ENCODE data around the gene BDH1. TPM values are rescaled to one million over a fixed set of nuclear protein-coding genes. Genes with fewer than 3 reads are reported as not detected.
A peak's percentile ranks its signal among the peaks of the same experiment; 100 is the strongest.

BDH1 gene
- total RNA-seq, 1 donor from 2014 or later, result 1.5 TPM

GRCh38 chr3:197550489-197550888, 5.3 kb downstream of the BDH1 start:
- Mint-ChIP-seq H3K27me3 (ENCODE audit: low read depth, unreplicated experiment) (peaks cover 16% of the 10 kb centered on the region), H3K4me3 (ENCODE audit: unreplicated experiment) (no peak overlapping the region)
- no peak for FAIRE-seq

GRCh38 chr3:197549261-197549885, 6.4 kb downstream of the BDH1 start:
- Histone ChIP-seq H3K27ac (ENCODE audit: low read depth, low read length) (no peak overlapping the region), H3K79me2 (ENCODE audit: insufficient read depth, low read length) (no peaks in the 10 kb centered on the region), H2AFZ (ENCODE audit: low read depth, low read length) (no peak overlapping the region), H3K9me3 (ENCODE audit: insufficient read depth, low read depth, low read length) (no peaks in the 10 kb centered on the region), H3K27me3 (ENCODE audit: insufficient read depth, low read length) (no peaks in the 10 kb centered on the region), H3K4me2 (ENCODE audit: low read length) (no peak overlapping the region), H3K36me3 (ENCODE audit: insufficient read depth, low read length) (no peaks in the 10 kb centered on the region), H3K4me3 (ENCODE audit: insufficient read depth, low read depth, low read length) (no peak overlapping the region), H3K9ac (ENCODE audit: low read length) (no peak overlapping the region), H4K20me1 (ENCODE audit: insufficient read depth, low read length) (no peaks in the 10 kb centered on the region), H3K4me1 (ENCODE audit: insufficient read depth, low read length) (peaks cover 6% of the 10 kb centered on the region)
- no peaks in the 10 kb centered on the region for H3K4me1 Mint-ChIP-seq (ENCODE audit: low read depth, unreplicated experiment)
- H3K27ac Mint-ChIP-seq (ENCODE audit: unreplicated experiment), result no peak overlapping the region
- H3K9me3 Mint-ChIP-seq (ENCODE audit: unreplicated experiment), result no peaks in the 10 kb centered on the region
- H3K4me3 Mint-ChIP-seq (ENCODE audit: unreplicated experiment), result no peak overlapping the region
- peaks cover 21% of the 10 kb centered on the region for H3K27me3 Mint-ChIP-seq (ENCODE audit: low read depth, unreplicated experiment)
- TF ChIP-seq CTCF (IDR thresholded peaks at IDR 0.05; ENCODE audit: insufficient read depth, low read depth, low read length), result no peak
- no peak for TF ChIP-seq EZH2 (IDR thresholded peaks at IDR 0.05; ENCODE audit: insufficient read depth, low read length)
- FAIRE-seq (no peak), DNase-seq (ENCODE audit: low read depth) (no peak)
- H3K36me3 Mint-ChIP-seq (ENCODE audit: low read depth, unreplicated experiment), result peaks cover 6% of the 10 kb centered on the region

More at GRCh38 chr3:197550489-197550888, 5.3 kb downstream of the BDH1 start:
- peaks cover 2% of the 10 kb centered on the region for H3K9me3 Mint-ChIP-seq (ENCODE audit: unreplicated experiment)
- no peak overlapping the region for H3K9ac ChIP-seq (ENCODE audit: low read length)
- H3K79me2 ChIP-seq (ENCODE audit: insufficient read depth, low read length), result no peaks in the 10 kb centered on the region
- no peaks in the 10 kb centered on the region for H3K9me3 ChIP-seq (ENCODE audit: insufficient read depth, low read depth, low read length)
- peaks cover 11% of the 10 kb centered on the region for H3K4me1 ChIP-seq (ENCODE audit: insufficient read depth, low read length)
- no peaks in the 10 kb centered on the region for H3K27me3 ChIP-seq (ENCODE audit: insufficient read depth, low read length)
- H3K4me2 ChIP-seq (ENCODE audit: low read length), result no peak overlapping the region
- no peak overlapping the region for H3K27ac ChIP-seq (ENCODE audit: low read depth, low read length)
- no peak for DNase-seq (ENCODE audit: low read depth)
- no peaks in the 10 kb centered on the region for H3K4me1 Mint-ChIP-seq (ENCODE audit: low read depth, unreplicated experiment)
- no peak overlapping the region for H3K4me3 ChIP-seq (ENCODE audit: insufficient read depth, low read depth, low read length)
- H3K36me3 Mint-ChIP-seq (ENCODE audit: low read depth, unreplicated experiment), result peaks cover under 1% of the 10 kb centered on the region
- no peak overlapping the region for H3K27ac Mint-ChIP-seq (ENCODE audit: unreplicated experiment)
- H4K20me1 ChIP-seq (ENCODE audit: insufficient read depth, low read length), result no peaks in the 10 kb centered on the region
- TF ChIP-seq CTCF (IDR thresholded peaks at IDR 0.05; ENCODE audit: insufficient read depth, low read depth, low read length), result no peak
- TF ChIP-seq EZH2 (IDR thresholded peaks at IDR 0.05; ENCODE audit: insufficient read depth, low read length), result no peak
- H3K36me3 ChIP-seq (ENCODE audit: insufficient read depth, low read length), result no peaks in the 10 kb centered on the region
- no peak overlapping the region for H2AFZ ChIP-seq (ENCODE audit: low read depth, low read length)

- no peaks in the 10 kb centered on the region for H3K9me3 ChIP-seq (ENCODE audit: insufficient read depth, low read depth, low read length)
- Mint-ChIP-seq H3K27me3 (ENCODE audit: low read depth, unreplicated experiment) (peaks cover 32% of the 10 kb centered on the region), H3K36me3 (ENCODE audit: low read depth, unreplicated experiment) (peaks cover 6% of the 10 kb centered on the region), H3K27ac (ENCODE audit: unreplicated experiment) (peak overlapping the region; percentile 13), H3K4me1 (ENCODE audit: low read depth, unreplicated experiment) (no peaks in the 10 kb centered on the region), H3K9me3 (ENCODE audit: unreplicated experiment) (no peaks in the 10 kb centered on the region), H3K4me3 (ENCODE audit: unreplicated experiment) (no peak overlapping the region)
- H3K79me2 ChIP-seq (ENCODE audit: insufficient read depth, low read length), result no peaks in the 10 kb centered on the region
- no peaks in the 10 kb centered on the region for H3K4me1 ChIP-seq (ENCODE audit: insufficient read depth, low read length)
- no peak overlapping the region for H3K9ac ChIP-seq (ENCODE audit: low read length)
- no peak overlapping the region for H3K4me2 ChIP-seq (ENCODE audit: low read length)
- H4K20me1 ChIP-seq (ENCODE audit: insufficient read depth, low read length), result no peaks in the 10 kb centered on the region
- no peak overlapping the region for H3K27ac ChIP-seq (ENCODE audit: low read depth, low read length)
- TF ChIP-seq CTCF (IDR thresholded peaks at IDR 0.05; ENCODE audit: insufficient read depth, low read depth, low read length), result no peak
- H3K36me3 ChIP-seq (ENCODE audit: insufficient read depth, low read length), result no peaks in the 10 kb centered on the region
- no peak for DNase-seq (ENCODE audit: low read depth)
- no peaks in the 10 kb centered on the region for H3K27me3 ChIP-seq (ENCODE audit: insufficient read depth, low read length)
- H3K4me3 ChIP-seq (ENCODE audit: insufficient read depth, low read depth, low read length), result no peak overlapping the region
- no peak overlapping the region for H2AFZ ChIP-seq (ENCODE audit: low read depth, low read length)
- FAIRE-seq, result no peak
Measured at GRCh38 chr3:197547306-197548011, 8.3 kb downstream of the BDH1 start.

Measured in astrocyte (in vitro differentiated cells and primary cell).